HG03095 (cell line): Measurements from ENCODE around the gene CELF4.

Experiments
- ATAC-seq: cut with Tn5 transposase; IDR thresholded peaks from one replicate; pipeline ENCODE4 v1.9.1; 2021; ENCODE audit warnings: moderate library complexity; ENCODE audit not compliant: unreplicated experiment

The CELF4 gene

DNA sequence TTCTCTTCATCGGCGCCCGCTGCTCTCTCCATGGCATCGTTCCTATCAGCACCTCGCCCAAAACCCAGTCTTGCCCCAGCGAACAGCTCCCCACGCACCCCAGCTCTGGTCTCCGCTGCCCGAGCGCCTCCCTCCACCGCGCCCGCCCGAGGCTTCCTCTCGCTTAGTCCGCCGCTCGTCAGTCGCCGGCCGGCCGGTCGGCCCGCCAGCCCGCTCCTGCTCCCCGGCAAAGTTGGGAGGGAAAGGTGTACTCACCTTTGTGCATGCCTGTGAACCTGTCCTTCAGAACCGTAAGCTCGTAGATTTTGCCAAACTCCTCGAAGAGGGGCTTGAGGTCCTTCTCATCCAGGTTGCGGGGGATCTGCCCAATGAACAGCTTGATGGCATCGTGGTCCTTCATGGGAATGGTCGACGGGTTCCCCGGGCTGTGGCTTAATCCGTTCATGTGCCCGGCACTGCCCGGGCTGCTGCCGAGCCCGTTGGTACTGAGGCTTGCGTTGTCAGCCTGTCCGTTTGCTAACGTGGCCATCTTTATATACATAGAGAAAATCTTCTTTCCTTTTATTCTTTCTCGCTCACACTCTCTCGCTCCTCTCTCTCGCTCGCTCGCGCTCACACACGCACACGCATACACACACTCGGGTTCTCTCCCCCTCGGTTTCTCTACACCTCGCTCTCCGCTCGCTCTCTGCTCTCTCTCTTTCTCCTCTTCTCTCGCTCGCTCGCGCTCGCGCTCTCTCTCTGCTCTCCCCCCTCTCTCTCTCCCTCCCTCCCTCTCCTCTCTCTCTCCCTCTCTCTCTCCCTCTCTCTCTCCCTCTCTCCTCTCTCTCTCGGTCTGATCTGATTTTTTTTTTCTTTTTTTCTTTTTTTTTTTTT, at the start of gene CELF4:
CELF4 (minus strand) TSS at position 698 of the 876 bp plus-strand sequence.
- no peak for ATAC-seq

DNA sequence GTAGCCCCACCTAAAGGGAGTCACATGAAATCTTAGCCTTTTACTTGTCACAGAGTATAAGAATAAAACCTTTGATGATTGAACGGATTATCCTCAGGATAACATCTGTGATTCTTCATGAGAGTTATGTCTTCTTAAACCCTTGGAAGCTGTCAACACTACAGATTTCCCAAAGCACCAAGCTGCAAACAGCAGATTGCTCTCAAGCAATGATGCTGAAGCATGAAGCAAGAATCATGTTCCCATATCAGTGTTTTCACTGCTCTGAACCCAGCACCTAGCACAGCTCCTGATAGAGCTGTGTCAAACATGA, 47.6 kb upstream of the CELF4 start:
- no peak for ATAC-seq

DNA sequence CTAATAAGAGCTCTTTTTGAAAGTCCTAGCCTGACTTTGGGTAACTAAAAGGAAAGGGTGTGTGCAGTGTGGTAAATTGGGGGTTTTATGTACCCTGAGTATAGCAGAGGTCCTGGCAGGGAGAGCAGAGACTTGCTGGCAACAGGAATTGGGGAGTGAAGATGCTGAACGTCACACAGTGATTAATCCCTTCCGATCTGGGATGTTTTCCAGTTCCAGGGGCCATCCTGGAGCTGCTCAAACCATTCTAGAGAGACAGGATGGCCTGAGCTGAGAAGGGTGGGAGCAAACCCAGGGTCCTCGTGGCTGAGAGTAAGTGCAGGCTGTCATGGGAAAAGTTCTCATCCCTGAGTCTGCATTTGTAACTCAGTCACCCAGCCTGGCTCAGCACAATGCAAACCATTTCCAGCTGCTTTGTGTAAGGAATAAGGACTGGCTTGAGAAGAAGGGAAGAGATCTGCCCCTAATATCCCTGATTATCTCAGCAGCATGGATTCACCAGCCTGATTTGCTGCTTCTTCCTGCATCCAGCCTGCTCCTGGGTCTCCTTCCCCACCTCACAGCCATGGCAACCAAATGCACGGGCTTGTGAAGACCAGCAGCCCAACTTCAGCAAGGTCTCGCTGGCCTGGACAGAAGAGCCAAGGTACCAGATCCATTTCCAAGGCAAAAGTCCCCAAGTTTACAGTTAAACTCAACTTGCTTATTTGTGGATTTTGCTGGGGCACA, 47.1 kb upstream of the CELF4 start:
- ATAC-seq, result no peak

DNA sequence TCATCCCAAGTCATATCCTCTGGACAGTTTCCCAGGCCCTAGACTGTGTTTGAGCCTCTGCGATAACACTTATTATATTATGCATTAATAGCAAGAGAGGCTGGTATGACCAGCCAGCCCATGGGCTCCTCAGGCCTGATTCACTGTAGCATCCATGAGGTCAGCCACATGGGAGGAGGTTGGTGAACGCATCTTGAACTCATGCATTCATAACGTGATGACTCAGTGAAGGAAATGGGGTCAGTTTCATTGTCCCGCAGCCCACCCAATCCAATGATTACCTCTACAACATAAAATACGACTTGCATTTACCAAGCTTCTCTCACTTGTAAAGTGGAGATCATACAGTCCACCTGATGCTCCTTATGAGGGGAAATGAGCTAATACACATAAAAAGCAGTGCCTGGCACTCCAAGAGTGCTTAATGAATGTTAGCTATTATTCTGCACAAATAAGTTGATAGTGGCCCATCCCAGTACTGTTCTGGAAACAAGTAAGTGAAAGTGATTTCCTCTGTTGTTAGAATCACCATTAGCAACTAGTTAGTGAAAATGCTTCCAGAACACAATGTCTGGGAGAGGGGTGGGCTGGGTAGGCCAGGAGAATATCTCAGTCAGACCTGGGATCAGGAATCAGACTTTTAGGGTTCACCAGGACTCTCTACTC, 46.1 kb upstream of the CELF4 start:
- ATAC-seq, result no peak

GRCh38 chr18:37608876-37609275, 43.3 kb upstream of the CELF4 start:
- ATAC-seq, result no peak

- no peak for ATAC-seq
Measured at GRCh38 chr18:37607281-37607680, 41.7 kb upstream of the CELF4 start.

DNA sequence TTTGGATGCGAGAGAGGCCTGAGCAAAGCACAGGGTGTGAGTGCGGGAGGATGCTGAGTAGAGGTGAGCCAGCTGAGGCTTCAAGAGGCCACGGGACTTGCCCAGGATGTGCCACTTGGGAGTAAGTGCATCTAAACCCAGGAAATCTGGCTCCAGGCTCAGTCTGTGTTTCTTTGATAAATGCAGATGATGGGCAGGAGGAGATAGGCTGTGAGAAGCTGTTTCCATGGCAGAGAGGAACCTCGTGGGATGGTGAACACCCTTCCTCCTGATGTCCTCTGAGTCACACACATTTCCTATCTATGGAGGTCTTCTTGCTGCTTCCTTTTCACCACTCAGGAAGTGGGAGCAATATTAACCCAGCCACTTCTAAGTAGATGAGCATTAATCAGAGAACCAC, 38.4 kb upstream of the CELF4 start:
- no peak for ATAC-seq

DNA sequence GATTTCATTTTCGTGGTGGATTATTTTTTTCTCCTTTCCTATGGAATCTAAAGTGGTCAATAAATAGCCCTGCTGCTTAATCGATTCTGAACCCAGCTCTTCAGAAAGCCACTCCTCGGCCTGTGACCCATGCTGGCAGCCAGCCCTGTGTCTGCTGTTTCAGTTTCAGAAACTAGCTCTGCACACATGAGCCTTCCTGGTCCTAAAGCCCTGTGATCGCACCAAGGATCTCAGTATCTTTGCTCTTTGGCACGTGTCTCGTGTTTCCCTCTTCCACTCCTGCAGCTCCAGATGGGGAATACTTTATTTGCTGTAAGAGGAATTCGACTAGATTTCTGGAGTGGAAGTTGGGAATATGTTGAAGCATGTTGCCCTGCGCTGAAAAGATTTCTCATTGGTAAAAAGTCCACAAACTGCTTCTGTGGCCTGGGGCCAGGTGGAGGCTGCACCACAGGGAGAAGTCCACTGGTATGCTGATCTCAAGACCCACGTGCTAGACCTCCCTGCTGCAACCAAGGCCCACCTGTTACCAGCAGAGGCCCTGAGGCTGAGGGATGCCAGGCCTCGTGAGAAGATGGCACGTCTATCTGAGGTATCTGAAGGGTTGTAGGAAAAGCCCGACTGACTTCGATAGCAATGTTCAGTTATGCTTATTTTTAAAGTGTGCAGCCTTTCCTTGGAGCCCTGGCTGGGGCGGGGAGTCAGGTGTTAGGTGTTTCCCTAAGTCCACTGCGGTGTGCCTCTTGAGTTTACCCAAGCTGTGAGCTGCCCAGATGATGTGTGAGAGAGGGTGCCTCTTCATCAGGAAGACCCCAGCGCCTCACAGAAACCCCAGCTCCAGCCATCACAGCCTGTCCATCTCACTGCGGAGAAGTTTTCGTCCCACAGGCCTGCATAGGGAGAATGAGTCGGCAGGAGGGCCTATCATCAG, 33.6 kb upstream of the CELF4 start:
- ATAC-seq, result no peak

GRCh38 chr18:37598396-37598795, 32.8 kb upstream of the CELF4 start:
- no peak for ATAC-seq

DNA sequence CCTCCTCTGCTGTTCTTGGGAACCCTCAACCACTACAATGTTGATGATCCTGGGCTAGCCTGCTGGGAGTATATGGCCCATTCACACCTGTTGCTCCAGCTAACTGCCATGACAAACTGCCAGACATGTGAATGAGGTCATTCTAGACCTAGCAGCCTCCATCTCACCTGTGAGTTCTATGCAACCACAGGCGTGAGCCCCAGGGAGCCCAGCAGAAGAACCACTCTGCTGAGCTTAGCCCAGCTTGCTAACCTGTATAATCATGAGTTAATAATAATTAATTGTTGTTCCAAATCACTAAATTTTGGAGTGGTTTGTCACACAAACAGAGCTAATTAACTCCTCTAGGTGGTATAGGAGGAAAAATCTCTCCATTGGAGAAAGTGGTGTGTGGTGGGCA, 24.7 kb upstream of the CELF4 start:
- no peak for ATAC-seq

GRCh38 chr18:37588289-37588688, 22.7 kb upstream of the CELF4 start:
- ATAC-seq, result no peak

GRCh38 chr18:37586656-37587225, 21.1 kb upstream of the CELF4 start:
- no peak for ATAC-seq

GRCh38 chr18:37584952-37585695, 19.5 kb upstream of the CELF4 start:
- no peak for ATAC-seq

DNA sequence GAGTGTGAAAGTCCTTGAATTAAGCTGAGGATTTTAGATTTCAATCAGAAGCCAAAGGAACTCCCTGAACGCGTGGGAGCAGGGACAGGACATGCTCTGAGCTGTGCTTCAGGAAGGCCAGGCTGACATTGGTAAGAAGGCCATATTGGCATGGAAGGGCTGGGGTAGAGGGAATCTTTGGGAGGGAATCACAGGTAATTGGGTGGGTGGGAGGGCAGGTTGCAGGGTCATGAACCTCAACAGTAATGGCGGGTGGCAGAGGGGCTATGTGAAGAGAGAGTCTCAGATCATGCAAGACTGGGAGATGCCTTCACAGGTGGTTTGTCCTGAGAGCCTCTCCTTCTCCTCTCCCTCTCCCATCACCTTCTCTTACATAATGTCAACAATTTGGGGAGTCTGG, 18.6 kb upstream of the CELF4 start:
- no peak for ATAC-seq

DNA sequence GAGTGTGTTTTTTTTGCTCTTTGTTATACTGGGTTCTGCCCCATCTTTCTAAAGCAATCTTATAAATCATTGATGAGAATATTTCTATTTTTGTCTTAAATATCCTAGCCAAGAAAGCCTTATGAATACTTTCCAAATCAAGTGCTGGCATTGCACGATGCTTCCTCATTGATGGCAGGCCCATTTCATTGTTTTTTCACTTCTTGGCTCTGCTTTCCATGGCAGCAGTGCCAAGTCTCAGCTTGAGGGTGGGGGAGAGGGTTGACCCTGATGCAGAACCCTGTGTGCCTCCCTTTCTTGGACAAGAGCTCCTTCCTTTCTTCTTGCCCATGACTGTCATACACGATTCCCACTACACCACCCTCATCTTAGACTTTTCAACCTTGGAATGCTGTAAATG, 16.7 kb upstream of the CELF4 start:
- ATAC-seq, result no peak

GRCh38 chr18:37578886-37579513, 13.4 kb upstream of the CELF4 start:
- no peak for ATAC-seq

- no peak for ATAC-seq
Measured at GRCh38 chr18:37578182-37578678, 12.6 kb upstream of the CELF4 start.

GRCh38 chr18:37577051-37577611, 11.5 kb upstream of the CELF4 start:
- ATAC-seq, result no peak

DNA sequence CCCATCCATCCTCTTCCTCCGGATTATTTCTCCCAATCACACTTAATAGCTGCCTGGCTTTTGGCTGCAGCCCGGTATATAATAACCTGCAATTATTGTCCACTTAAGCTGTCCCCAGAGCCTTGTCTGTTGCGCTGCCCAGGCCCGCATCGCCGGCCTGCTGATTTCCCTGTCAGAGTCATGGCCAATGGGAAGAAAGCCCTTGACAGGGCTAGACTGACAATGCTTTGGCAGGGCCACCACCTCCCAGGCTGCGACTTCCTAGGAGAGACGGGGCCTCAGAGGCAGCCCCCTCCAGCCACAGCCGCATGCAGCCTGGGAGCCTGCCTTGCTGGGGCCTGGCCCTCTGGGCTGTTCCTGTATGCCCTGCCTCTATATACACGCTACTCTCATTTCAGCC, 10.0 kb upstream of the CELF4 start:
- ATAC-seq, result no peak
